OCI-LY1 (cell line): Measurements from ENCODE around the gene NSUN6.

ENCODE experiments used
- H2AFZ ChIP-seq: fragments of 200-600 bp; sonication (generic), shearing (Covaris generic); 2 replicates; pipeline ENCODE4 v1.6.0; 2014; ENCODE audit warnings: antibody characterized with exemption, mild to moderate bottlenecking, low read length
- H3F3A ChIP-seq: fragments of 200-600 bp; sonication (generic), shearing (Covaris generic); 2 replicates; pipeline ENCODE4 v1.6.0; 2014; ENCODE audit warnings: mild to moderate bottlenecking, antibody characterized with exemption, low read length, moderate library complexity; ENCODE audit not compliant: insufficient read depth
- H3K27ac ChIP-seq: fragments of 200-600 bp; sonication (generic); 2 replicates; pipeline ENCODE4 v1.5.1; 2014; ENCODE audit warnings: low read length, mixed run types, mild to moderate bottlenecking, low read depth; ENCODE audit not compliant: poor library complexity, severe bottlenecking
- H3K27me3 ChIP-seq: fragments of 200-600 bp; sonication (generic); 2 replicates; pipeline ENCODE4 v1.6.0; 2014; ENCODE audit warnings: antibody characterized with exemption, mild to moderate bottlenecking, low read length, moderate library complexity; ENCODE audit not compliant: insufficient read depth
- H3K36me3 ChIP-seq: fragments of 200-600 bp; sonication (generic); 2 replicates; pipeline ENCODE4 v1.6.1; 2014; ENCODE audit warnings: mild to moderate bottlenecking, antibody characterized with exemption, low read length, moderate library complexity, mixed read lengths; ENCODE audit not compliant: insufficient read depth
- H3K4me1 ChIP-seq: fragments of 200-600 bp; sonication (generic); 2 replicates; pipeline ENCODE4 v1.5.1; 2014; ENCODE audit warnings: mild to moderate bottlenecking, low read length, moderate library complexity; ENCODE audit not compliant: insufficient read depth, severe bottlenecking
- H3K4me2 ChIP-seq: fragments of 200-600 bp; sonication (generic), shearing (Covaris generic); 2 replicates; pipeline ENCODE4 v1.6.1; 2014; ENCODE audit warnings: low read length
- H3K4me3 ChIP-seq: fragments of 200-600 bp; sonication (generic); 2 replicates; pipeline ENCODE4 v1.5.1; 2014; ENCODE audit warnings: low read length, low read depth, mild to moderate bottlenecking, mixed read lengths; ENCODE audit not compliant: poor library complexity, severe bottlenecking
- H3K79me2 ChIP-seq: fragments of 200-600 bp; shearing (Covaris generic); 2 replicates; pipeline ENCODE4 v1.6.1; 2016; ENCODE audit warnings: mixed run types, low read length, mixed read lengths; ENCODE audit not compliant: insufficient read depth
- H3K9ac ChIP-seq: fragments of 200-600 bp; sonication (generic), shearing (Covaris generic); 2 replicates; pipeline ENCODE4 v1.6.1; 2014; ENCODE audit warnings: mild to moderate bottlenecking, low read length, mixed read lengths
- H3K9me2 ChIP-seq: fragments of 200-600 bp; sonication (generic), shearing (Covaris generic); 2 replicates; pipeline ENCODE4 v1.6.1; 2014; ENCODE audit warnings: low read depth, mild to moderate bottlenecking, low read length, mixed read lengths
- H3K9me3 ChIP-seq: fragments of 200-600 bp; shearing (Covaris generic); 2 replicates; pipeline ENCODE4 v1.6.1; 2014; ENCODE audit warnings: low read length, mixed read lengths
- H4K20me1 ChIP-seq: fragments of 200-600 bp; sonication (generic), shearing (Covaris generic); 2 replicates; pipeline ENCODE4 v1.6.0; 2016; ENCODE audit warnings: mild to moderate bottlenecking, low read length; ENCODE audit not compliant: insufficient read depth
- CTCF ChIP-seq: fragments of 200-600 bp; sonication (generic), shearing (Covaris generic); IDR thresholded peaks from 2 replicates; pipeline ENCODE4 v1.5.1; 2017; ENCODE audit warnings: mild to moderate bottlenecking, antibody characterized with exemption, low read length, moderate library complexity, mixed read lengths
- EZH2 ChIP-seq: fragments of 200-600 bp; sonication (generic), shearing (Covaris generic); IDR thresholded peaks from 2 replicates; pipeline ENCODE4 v1.8.0; 2017; ENCODE audit warnings: borderline replicate concordance, mixed run types, mild to moderate bottlenecking, antibody characterized with exemption, low read length, moderate library complexity, mixed read lengths

The NSUN6 gene

GRCh38 chr10:18651324-18652007 lies at the start of gene NSUN6:
Gene NSUN6 (minus strand): TSS chr10:18651587. CDS start chr10:18651203, 384 bp downstream.
- H3K36me3 ChIP-seq: peaks cover 14% of the 10 kb centered on the region
- TF ChIP-seq EZH2 (no peak), CTCF (no peak)
- no peaks in the 10 kb centered on the region for H3K27me3 ChIP-seq
- peak within 1 kb of the TSS; percentile 75 for H3K4me2 ChIP-seq
- H3K27ac ChIP-seq: peak within 1 kb of the TSS; percentile 79
- no peaks in the 10 kb centered on the region for H3K9me3 ChIP-seq
- H3K79me2 ChIP-seq: peaks cover 31% of the 10 kb centered on the region
- H3K4me3 ChIP-seq: peak within 1 kb of the TSS; percentile 94
- H3K4me1 ChIP-seq: peaks cover 31% of the 10 kb centered on the region
- H3K9ac ChIP-seq: peak within 1 kb of the TSS; percentile 91
- H4K20me1 ChIP-seq: no peaks in the 10 kb centered on the region
- H3F3A ChIP-seq: 0 out of 2 replicates have a peak, but pooled peaks cover 5% of the 10 kb centered on the region
- H3K9me2 ChIP-seq: no peaks in the 10 kb centered on the region
- H2AFZ ChIP-seq: no peak within 1 kb of the TSS

GRCh38 chr10:18699849-18700840 lies 48.8 kb upstream of the NSUN6 start:
- Histone ChIP-seq H3K79me2 (no peaks in the 10 kb centered on the region), H3K4me1 (no peaks in the 10 kb centered on the region), H3K4me3 (no peak overlapping the region), H3K27me3 (no peaks in the 10 kb centered on the region), H3K27ac (no peak overlapping the region), H2AFZ (no peak overlapping the region), H3F3A (no peaks in the 10 kb centered on the region), H4K20me1 (no peaks in the 10 kb centered on the region), H3K36me3 (no peaks in the 10 kb centered on the region), H3K9me3 (no peaks in the 10 kb centered on the region), H3K9me2 (no peaks in the 10 kb centered on the region), H3K4me2 (no peak overlapping the region), H3K9ac (no peak overlapping the region)
- no peak for TF ChIP-seq CTCF
- TF ChIP-seq EZH2: no peak

- Histone ChIP-seq H3F3A (no peaks in the 10 kb centered on the region), H3K4me2 (no peak overlapping the region), H3K36me3 (no peaks in the 10 kb centered on the region), H3K4me3 (no peak overlapping the region), H3K27me3 (0 out of 2 replicates have a peak, but pooled peaks cover 3% of the 10 kb centered on the region), H3K27ac (no peak overlapping the region), H3K9me3 (no peaks in the 10 kb centered on the region), H3K9me2 (no peaks in the 10 kb centered on the region), H2AFZ (no peak overlapping the region), H3K4me1 (no peaks in the 10 kb centered on the region), H3K9ac (no peak overlapping the region), H3K79me2 (no peaks in the 10 kb centered on the region), H4K20me1 (no peaks in the 10 kb centered on the region)
- TF ChIP-seq EZH2 (no peak), CTCF (no peak)
Measured at GRCh38 chr10:18690541-18690940, 39.2 kb upstream of the NSUN6 start.
